Activated CD8-positive, alpha-beta T cell treated with anti-CD3 and anti-CD28 coated beads for 36 hours (primary cell): ENCODE measurements around the gene GLCE. TPM values are rescaled to one million over a fixed set of nuclear protein-coding genes. Genes with fewer than 3 reads are reported as not detected.

Experiments
- ATAC-seq: fragments of 200-7000 bp; cut with Tn5 transposase; one replicate; pipeline ENCODE4 v1.10.0; 2021; ENCODE audit warnings: mild to moderate bottlenecking, moderate library complexity
- CTCF ChIA-PET: fragments of 350-600 bp; sonication (Branson Sonifier 250); formaldehyde crosslinking; loops from one replicate; lab custom pipeline; 2021; ENCODE audit warnings: antibody characterized with exemption; lab: Charles Lee
- POLR2A ChIA-PET: fragments of 350-600 bp; sonication (Branson Sonifier 250); formaldehyde crosslinking; loops from one replicate; lab custom pipeline; 2021; ENCODE audit warnings: antibody characterized with exemption; lab: Charles Lee
- DNase-seq: peaks from one replicate; pipeline ENCODE4 v3.0.0-alpha.2; 2020
- H3K27ac Mint-ChIP-seq: one replicate; pipeline ENCODE4 v1.8.0; 2021; ENCODE audit warnings: mild to moderate bottlenecking, mixed read lengths
- H3K27me3 Mint-ChIP-seq: one replicate; pipeline ENCODE4 v1.8.0; 2021; ENCODE audit warnings: mixed read lengths
- H3K36me3 Mint-ChIP-seq: one replicate; pipeline ENCODE4 v1.8.0; 2021; ENCODE audit warnings: low read depth, mixed read lengths
- H3K4me1 Mint-ChIP-seq: one replicate; pipeline ENCODE4 v1.8.0; 2021; ENCODE audit warnings: low read depth, mixed read lengths
- H3K4me3 Mint-ChIP-seq: one replicate; pipeline ENCODE4 v1.8.0; 2021; ENCODE audit warnings: mild to moderate bottlenecking, moderate library complexity, mixed read lengths
- H3K9me3 Mint-ChIP-seq: one replicate; pipeline ENCODE4 v1.8.0; 2021; ENCODE audit warnings: mixed read lengths
- intact Hi-C: fragments of 100-400 bp; cut with micrococcal nuclease; formaldehyde crosslinking; loops from one replicate; pipeline ENCODE4 v1.10.0; 2022
- total RNA-seq, 2 experiments: library from RNA; stranded (reverse); gene quantifications; one replicate each; pipeline ENCODE4 v1.2.3, GENCODE V29; 2021
- TF ChIP-seq, protein P1 (sequence below): fragments of 200-600 bp; IDR thresholded peaks from one replicate; pipeline ENCODE4 v1.8.0; 2022; ENCODE audit warnings: antibody characterized with exemption, mild to moderate bottlenecking

GLCE gene
- total RNA-seq, 2 experiments from 2014 or later, result 2.8 to 4.3 TPM

DNA sequence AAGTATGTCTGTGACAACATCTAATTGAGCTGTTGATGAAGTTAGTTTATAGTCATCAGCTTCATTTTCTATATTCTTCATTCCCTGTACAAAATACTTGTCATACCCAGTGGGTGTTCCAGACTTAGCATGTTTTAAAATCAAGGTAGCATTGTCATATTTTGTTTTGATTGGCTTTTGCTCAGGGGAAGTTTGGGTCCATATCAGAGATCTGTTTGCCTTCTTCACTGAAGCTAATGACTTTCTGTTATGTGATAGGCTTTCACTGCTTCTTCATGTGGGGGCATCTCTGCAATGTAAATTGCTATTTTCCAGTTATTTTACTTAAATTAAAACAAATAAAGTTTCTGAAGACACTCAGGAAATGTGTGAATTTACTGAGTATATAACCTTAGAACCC is 15.1 kb downstream of the GLCE start:
- ChIA-PET POLR2A (no interaction called here), CTCF (interaction anchor here (0.8 kb wide), 1 partner anchor 11 kb away, joined by 3 read pairs; no protein-coding TSS in a partner anchor)
- TF ChIP-seq, protein P1, sequence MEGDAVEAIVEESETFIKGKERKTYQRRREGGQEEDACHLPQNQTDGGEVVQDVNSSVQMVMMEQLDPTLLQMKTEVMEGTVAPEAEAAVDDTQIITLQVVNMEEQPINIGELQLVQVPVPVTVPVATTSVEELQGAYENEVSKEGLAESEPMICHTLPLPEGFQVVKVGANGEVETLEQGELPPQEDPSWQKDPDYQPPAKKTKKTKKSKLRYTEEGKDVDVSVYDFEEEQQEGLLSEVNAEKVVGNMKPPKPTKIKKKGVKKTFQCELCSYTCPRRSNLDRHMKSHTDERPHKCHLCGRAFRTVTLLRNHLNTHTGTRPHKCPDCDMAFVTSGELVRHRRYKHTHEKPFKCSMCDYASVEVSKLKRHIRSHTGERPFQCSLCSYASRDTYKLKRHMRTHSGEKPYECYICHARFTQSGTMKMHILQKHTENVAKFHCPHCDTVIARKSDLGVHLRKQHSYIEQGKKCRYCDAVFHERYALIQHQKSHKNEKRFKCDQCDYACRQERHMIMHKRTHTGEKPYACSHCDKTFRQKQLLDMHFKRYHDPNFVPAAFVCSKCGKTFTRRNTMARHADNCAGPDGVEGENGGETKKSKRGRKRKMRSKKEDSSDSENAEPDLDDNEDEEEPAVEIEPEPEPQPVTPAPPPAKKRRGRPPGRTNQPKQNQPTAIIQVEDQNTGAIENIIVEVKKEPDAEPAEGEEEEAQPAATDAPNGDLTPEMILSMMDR, result no peak
- Mint-ChIP-seq H3K36me3 (no peaks in the 10 kb centered on the region), H3K4me3 (no peak overlapping the region), H3K27ac (no peak overlapping the region), H3K27me3 (no peaks in the 10 kb centered on the region), H3K4me1 (peaks cover 3% of the 10 kb centered on the region), H3K9me3 (no peaks in the 10 kb centered on the region)
- DNase-seq (no peak), ATAC-seq (no peak)
- intact Hi-C loops, result no loop called here

- H3K4me3 Mint-ChIP-seq, result no peak overlapping the region
- TF ChIP-seq, protein P1, result no peak
- H3K27me3 Mint-ChIP-seq, result no peaks in the 10 kb centered on the region
- no peak overlapping the region for H3K27ac Mint-ChIP-seq
- CTCF ChIA-PET, result no interaction called here
- intact Hi-C loops, result no loop called here
- H3K9me3 Mint-ChIP-seq, result no peaks in the 10 kb centered on the region
- no peak for ATAC-seq
- H3K4me1 Mint-ChIP-seq, result no peaks in the 10 kb centered on the region
- DNase-seq, result no peak
- H3K36me3 Mint-ChIP-seq, result no peaks in the 10 kb centered on the region
- POLR2A ChIA-PET, result no interaction called here
These were observed 21.0 kb downstream of the GLCE start for GRCh38 chr15:69181424-69181823.

GRCh38 chr15:69185216-69185615 is 24.8 kb downstream of the GLCE start:
- TF ChIP-seq, protein P1, result no peak
- intact Hi-C loops, result no loop called here

GRCh38 chr15:69185706-69186105 is 25.3 kb downstream of the GLCE start:
- intact Hi-C loops, result no loop called here
- peaks cover 5% of the 10 kb centered on the region for H3K36me3 Mint-ChIP-seq
- DNase-seq (no peak), ATAC-seq (no peak)
- H3K4me1 Mint-ChIP-seq, result no peaks in the 10 kb centered on the region
- POLR2A ChIA-PET, result no interaction called here
- CTCF ChIA-PET, result interaction anchor here (1.2 kb wide), 1 partner anchor 24 kb away, joined by 3 read pairs; no protein-coding TSS in a partner anchor
- no peak overlapping the region for H3K4me3 Mint-ChIP-seq
- peaks cover 3% of the 10 kb centered on the region for H3K9me3 Mint-ChIP-seq
- no peak overlapping the region for H3K27ac Mint-ChIP-seq
- H3K27me3 Mint-ChIP-seq, result no peaks in the 10 kb centered on the region
- TF ChIP-seq, protein P1, result no peak

More at GRCh38 chr15:69185216-69185615, 24.8 kb downstream of the GLCE start:
- Mint-ChIP-seq H3K27ac (no peak overlapping the region), H3K36me3 (peaks cover 4% of the 10 kb centered on the region), H3K27me3 (no peaks in the 10 kb centered on the region), H3K4me3 (no peak overlapping the region), H3K9me3 (no peaks in the 10 kb centered on the region), H3K4me1 (no peaks in the 10 kb centered on the region)
- ChIA-PET CTCF (interaction anchor here (1.2 kb wide), 2 partner anchors 23 to 25 kb away, joined by 3 read pairs; no protein-coding TSS in a partner anchor), POLR2A (no interaction called here)
- DNase-seq, result no peak
- no peak for ATAC-seq

DNA sequence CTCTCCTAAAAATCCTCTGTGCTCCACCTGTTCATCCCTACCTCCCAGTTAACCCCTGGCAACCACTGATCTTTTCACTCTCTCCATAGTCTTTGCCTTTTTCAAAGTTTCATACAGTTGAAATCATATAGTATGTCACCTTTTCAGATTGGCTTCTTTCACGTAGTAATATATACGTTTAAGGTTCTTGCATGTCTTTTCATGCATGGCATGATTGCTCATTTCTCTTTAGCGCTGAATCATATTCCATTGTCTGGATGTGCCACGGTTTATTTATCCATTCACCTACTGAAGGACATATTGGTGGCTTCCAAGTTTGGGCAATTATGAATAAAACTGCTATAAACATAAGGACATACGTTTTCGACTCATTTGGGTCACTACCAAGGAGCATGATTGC is 28.7 kb downstream of the GLCE start:
- Mint-ChIP-seq H3K36me3 (peaks cover 10% of the 10 kb centered on the region), H3K27me3 (no peaks in the 10 kb centered on the region), H3K27ac (no peak overlapping the region), H3K9me3 (peaks cover 4% of the 10 kb centered on the region), H3K4me1 (no peaks in the 10 kb centered on the region), H3K4me3 (no peak overlapping the region)
- DNase-seq (no peak), ATAC-seq (no peak)
- POLR2A ChIA-PET, result interaction anchor here (0.7 kb wide), 1 partner anchor 126 kb away, joined by 4 read pairs; no protein-coding TSS in a partner anchor
- intact Hi-C loops, result no loop called here
- TF ChIP-seq, protein P1, result no peak
- CTCF ChIA-PET, result no interaction called here
